SK-N-SH (cell line): Measurements from ENCODE around the gene TSHZ2.

Experiments used
- EP300 ChIP-seq, 2 experiments: IDR thresholded peaks; 2 replicates each; pipeline versions ENCODE4 v1.4.0 to v1.6.1; 2012; ENCODE audit warnings: borderline replicate concordance in 1 of 2, low read depth in 1 of 2, low read length in 1 of 2
- JUND ChIP-seq: IDR thresholded peaks from 2 replicates; pipeline ENCODE4 v1.4.0; 2012
- MEF2A ChIP-seq: IDR thresholded peaks from 2 replicates; pipeline ENCODE4 v1.4.0; 2012; ENCODE audit warnings: low read depth, borderline replicate concordance
- NFIC ChIP-seq: IDR thresholded peaks from 2 replicates; pipeline ENCODE4 v1.4.0; 2012; ENCODE audit warnings: borderline replicate concordance
- RAD21 ChIP-seq: IDR thresholded peaks from 2 replicates; pipeline ENCODE4 v1.6.1; 2012; ENCODE audit warnings: mild to moderate bottlenecking, low read length
- TEAD4 ChIP-seq: IDR thresholded peaks from 2 replicates; pipeline ENCODE4 v1.4.0; 2012; ENCODE audit warnings: mild to moderate bottlenecking, borderline replicate concordance; ENCODE audit not compliant: insufficient read depth
- TF ChIP-seq, protein P1 (sequence below): fragments of 200-600 bp; sonication (generic); IDR thresholded peaks from 2 replicates; pipeline ENCODE4 v1.6.1; 2017; ENCODE audit warnings: antibody characterized with exemption, mild to moderate bottlenecking, moderate library complexity

DNA sequence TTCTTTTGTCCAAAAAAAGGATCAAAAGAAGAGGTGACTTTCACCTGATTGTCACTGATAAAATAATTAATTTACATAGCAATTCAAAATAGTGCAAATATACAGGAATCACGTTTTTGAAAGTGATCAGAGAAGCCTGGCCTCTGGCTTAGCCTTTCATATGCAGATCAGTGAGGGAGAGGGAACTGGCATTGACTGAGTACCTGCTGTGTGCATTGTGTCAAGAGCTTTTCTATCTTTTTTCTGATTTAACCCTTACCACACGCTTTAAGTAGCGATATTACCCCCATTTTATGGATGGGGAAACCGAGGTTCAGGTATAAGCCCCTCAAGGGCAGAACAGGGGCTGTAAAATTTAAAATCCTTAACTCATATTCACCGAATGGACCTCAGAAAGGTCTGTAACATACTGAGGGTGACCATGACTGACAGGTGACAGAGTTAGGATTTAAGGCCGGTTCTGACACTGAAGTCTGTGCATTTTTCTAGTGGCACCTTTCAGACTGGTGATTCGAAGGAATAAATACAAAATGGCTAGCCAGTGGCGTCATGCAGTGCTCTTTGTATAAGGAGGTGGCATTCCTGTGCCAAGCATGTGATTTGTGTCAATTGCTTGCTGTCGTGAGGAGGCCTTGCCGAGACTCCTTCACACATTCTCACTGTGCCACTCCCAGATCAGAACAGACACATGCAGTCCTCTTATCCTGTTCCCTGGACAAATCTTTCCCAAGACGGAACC, 310.2 kb downstream of the TSHZ2 start:
- TF ChIP-seq, protein P1, sequence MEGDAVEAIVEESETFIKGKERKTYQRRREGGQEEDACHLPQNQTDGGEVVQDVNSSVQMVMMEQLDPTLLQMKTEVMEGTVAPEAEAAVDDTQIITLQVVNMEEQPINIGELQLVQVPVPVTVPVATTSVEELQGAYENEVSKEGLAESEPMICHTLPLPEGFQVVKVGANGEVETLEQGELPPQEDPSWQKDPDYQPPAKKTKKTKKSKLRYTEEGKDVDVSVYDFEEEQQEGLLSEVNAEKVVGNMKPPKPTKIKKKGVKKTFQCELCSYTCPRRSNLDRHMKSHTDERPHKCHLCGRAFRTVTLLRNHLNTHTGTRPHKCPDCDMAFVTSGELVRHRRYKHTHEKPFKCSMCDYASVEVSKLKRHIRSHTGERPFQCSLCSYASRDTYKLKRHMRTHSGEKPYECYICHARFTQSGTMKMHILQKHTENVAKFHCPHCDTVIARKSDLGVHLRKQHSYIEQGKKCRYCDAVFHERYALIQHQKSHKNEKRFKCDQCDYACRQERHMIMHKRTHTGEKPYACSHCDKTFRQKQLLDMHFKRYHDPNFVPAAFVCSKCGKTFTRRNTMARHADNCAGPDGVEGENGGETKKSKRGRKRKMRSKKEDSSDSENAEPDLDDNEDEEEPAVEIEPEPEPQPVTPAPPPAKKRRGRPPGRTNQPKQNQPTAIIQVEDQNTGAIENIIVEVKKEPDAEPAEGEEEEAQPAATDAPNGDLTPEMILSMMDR: no peak
- no peak for TF ChIP-seq JUND
- no peak for TF ChIP-seq NFIC
- TF ChIP-seq TEAD4: no peak
- TF ChIP-seq RAD21: no peak
- TF ChIP-seq EP300 (IDR thresholded peaks at IDR 0.05; ENCODE audit: borderline replicate concordance in 1 of 2, low read depth in 1 of 2, low read length in 1 of 2): no peak
- TF ChIP-seq MEF2A: no peak
